Measurements from ENCODE around the gene PAX4. TPM values are rescaled to one million over a fixed set of nuclear protein-coding genes. Genes with fewer than 3 reads are reported as not detected.
"Not testable (repeated sequence)": the region's sequence is repeated elsewhere in the genome, so short reads cannot be mapped to it uniquely, and the experiment has no call there.

PAX4 gene
- total RNA-seq, 2 donors from 2014 or later = not detected

GRCh38 chr7:127588019-127588696, 29.8 kb downstream of the PAX4 start, which contains the start of gene ARF5:
ARF5 (plus strand) TSS chr7:127588411; CDS start chr7:127588499, 88 bp downstream.
- peak; percentile 89 to 93 for DNase-seq
- peak within 1 kb of the TSS; percentile 91 to 97 for H3K4me3 Mint-ChIP-seq
- peak within 1 kb of the TSS; percentile 72 for H3K27ac Mint-ChIP-seq
- peaks cover 53% of the 10 kb centered on the region for H3K4me1 Mint-ChIP-seq (ENCODE audit: low read depth)
- H3K9me3 Mint-ChIP-seq = no peaks in the 10 kb centered on the region
- peak; percentile 84 to 86 for ATAC-seq (replicated peaks in 1 of 2)
- H3K36me3 Mint-ChIP-seq (ENCODE audit: insufficient read depth in 2 of 2) = peaks cover 2 to 7% of the 10 kb centered on the region in 2 donors
- no peaks in the 10 kb centered on the region for H3K27me3 Mint-ChIP-seq (ENCODE audit: low read depth)

- H3K4me1 Mint-ChIP-seq (ENCODE audit: low read depth) = peaks cover 58% of the 10 kb centered on the region
- no peak for DNase-seq
- H3K36me3 Mint-ChIP-seq (ENCODE audit: insufficient read depth in 2 of 2) = peaks cover 6 to 7% of the 10 kb centered on the region in 2 donors
- no peaks in the 10 kb centered on the region for H3K27me3 Mint-ChIP-seq (ENCODE audit: low read depth)
- H3K4me3 Mint-ChIP-seq = peak overlapping the region; percentile 79 to 82
- H3K9me3 Mint-ChIP-seq = no peaks in the 10 kb centered on the region
- ATAC-seq (replicated peaks in 1 of 2) = no peak
- H3K27ac Mint-ChIP-seq = no peak overlapping the region
These were observed 30.3 kb downstream of the PAX4 start for GRCh38 chr7:127587663-127588018.

GRCh38 chr7:127586346-127586745, 31.6 kb downstream of the PAX4 start:
- ATAC-seq (replicated peaks in 1 of 2) = no peak
- no peak for DNase-seq
- Mint-ChIP-seq H3K36me3 (ENCODE audit: insufficient read depth in 2 of 2) (peaks cover 5 to 6% of the 10 kb centered on the region in 2 donors), H3K27ac (peak overlapping the region; percentile 24), H3K4me1 (ENCODE audit: low read depth) (peaks cover 68% of the 10 kb centered on the region), H3K27me3 (ENCODE audit: low read depth) (no peaks in the 10 kb centered on the region), H3K9me3 (no peaks in the 10 kb centered on the region), H3K4me3 (peak overlapping the region in 1 of 2 donors; percentile 82)

GRCh38 chr7:127585044-127585953, 32.6 kb downstream of the PAX4 start, which contains the start of gene GCC1:
GCC1 (minus strand) TSS chr7:127585596; CDS start chr7:127585182, 414 bp downstream.
- Mint-ChIP-seq H3K27me3 (ENCODE audit: low read depth) (no peaks in the 10 kb centered on the region), H3K36me3 (ENCODE audit: insufficient read depth in 2 of 2) (peaks cover 1 to 6% of the 10 kb centered on the region in 2 donors), H3K4me1 (ENCODE audit: low read depth) (peaks cover 66% of the 10 kb centered on the region), H3K4me3 (peak within 1 kb of the TSS; percentile 82 to 90), H3K9me3 (no peaks in the 10 kb centered on the region), H3K27ac (peak within 1 kb of the TSS; percentile 92)
- peak; percentile 79 to 80 for ATAC-seq (replicated peaks in 1 of 2)
- DNase-seq = peak; percentile 95 to 98

GRCh38 chr7:127584648-127585043, 33.3 kb downstream of the PAX4 start:
- Mint-ChIP-seq H3K27me3 (ENCODE audit: low read depth) (no peaks in the 10 kb centered on the region), H3K27ac (peak overlapping the region; percentile 92), H3K36me3 (ENCODE audit: insufficient read depth in 2 of 2) (peaks cover 1 to 6% of the 10 kb centered on the region in 2 donors), H3K9me3 (no peaks in the 10 kb centered on the region), H3K4me3 (peak overlapping the region; percentile 82 to 90), H3K4me1 (ENCODE audit: low read depth) (peaks cover 62% of the 10 kb centered on the region)
- DNase-seq (no peak), ATAC-seq (replicated peaks in 1 of 2) (no peak)

GRCh38 chr7:127582361-127582760, 35.6 kb downstream of the PAX4 start:
- Mint-ChIP-seq H3K27me3 (ENCODE audit: low read depth) (no peaks in the 10 kb centered on the region), H3K4me1 (ENCODE audit: low read depth) (peaks cover 52% of the 10 kb centered on the region), H3K4me3 (no peak overlapping the region), H3K36me3 (ENCODE audit: insufficient read depth in 2 of 2) (peaks cover 1 to 3% of the 10 kb centered on the region in 2 donors), H3K27ac (no peak overlapping the region), H3K9me3 (no peaks in the 10 kb centered on the region)
- no peak for ATAC-seq (replicated peaks in 1 of 2)
- DNase-seq = no peak

GRCh38 chr7:127581716-127582115, 36.2 kb downstream of the PAX4 start:
- H3K9me3 Mint-ChIP-seq = no peaks in the 10 kb centered on the region
- H3K27ac Mint-ChIP-seq = no peak overlapping the region
- no peaks in the 10 kb centered on the region for H3K27me3 Mint-ChIP-seq (ENCODE audit: low read depth)
- no peak overlapping the region for H3K4me3 Mint-ChIP-seq
- DNase-seq (no peak), ATAC-seq (replicated peaks in 1 of 2) (no peak)
- peaks cover 48% of the 10 kb centered on the region for H3K4me1 Mint-ChIP-seq (ENCODE audit: low read depth)
- H3K36me3 Mint-ChIP-seq (ENCODE audit: insufficient read depth in 2 of 2) = peaks cover 1 to 3% of the 10 kb centered on the region in 2 donors

GRCh38 chr7:127580612-127581011, 37.3 kb downstream of the PAX4 start:
- ATAC-seq (replicated peaks in 1 of 2) = no peak
- H3K27ac Mint-ChIP-seq = no peak overlapping the region
- H3K27me3 Mint-ChIP-seq (ENCODE audit: low read depth) = no peaks in the 10 kb centered on the region
- DNase-seq = no peak
- peaks cover 41% of the 10 kb centered on the region for H3K4me1 Mint-ChIP-seq (ENCODE audit: low read depth)
- no peaks in the 10 kb centered on the region for H3K9me3 Mint-ChIP-seq
- H3K36me3 Mint-ChIP-seq (ENCODE audit: insufficient read depth in 2 of 2) = peaks cover 1 to 3% of the 10 kb centered on the region in 2 donors
- H3K4me3 Mint-ChIP-seq = no peak overlapping the region

GRCh38 chr7:127578711-127579275, 39.1 kb downstream of the PAX4 start:
- Mint-ChIP-seq H3K27me3 (ENCODE audit: low read depth) (no peaks in the 10 kb centered on the region), H3K36me3 (ENCODE audit: insufficient read depth in 2 of 2) (peaks cover 0 to 3% of the 10 kb centered on the region in 2 donors), H3K27ac (no peak overlapping the region), H3K9me3 (no peaks in the 10 kb centered on the region), H3K4me3 (no peak overlapping the region), H3K4me1 (ENCODE audit: low read depth) (peaks cover 29% of the 10 kb centered on the region)
- DNase-seq (no peak), ATAC-seq (replicated peaks in 1 of 2) (no peak)

- no peak overlapping the region for H3K27ac Mint-ChIP-seq
- no peak overlapping the region for H3K4me3 Mint-ChIP-seq
- no peak for ATAC-seq (replicated peaks in 1 of 2)
- H3K36me3 Mint-ChIP-seq (ENCODE audit: insufficient read depth in 2 of 2) = peaks cover 0 to 3% of the 10 kb centered on the region in 2 donors
- H3K9me3 Mint-ChIP-seq = no peaks in the 10 kb centered on the region
- no peak for DNase-seq
- no peaks in the 10 kb centered on the region for H3K27me3 Mint-ChIP-seq (ENCODE audit: low read depth)
- H3K4me1 Mint-ChIP-seq (ENCODE audit: low read depth) = peaks cover 23% of the 10 kb centered on the region
These were observed 39.8 kb downstream of the PAX4 start for GRCh38 chr7:127578036-127578684.

GRCh38 chr7:127571741-127572505, 46.0 kb downstream of the PAX4 start:
- H3K4me3 Mint-ChIP-seq = no peak overlapping the region
- H3K9me3 Mint-ChIP-seq = no peaks in the 10 kb centered on the region
- H3K27ac Mint-ChIP-seq = no peak overlapping the region
- ATAC-seq (replicated peaks in 1 of 2) (no peak), DNase-seq (no peak)
- peaks cover 1 to 3% of the 10 kb centered on the region in 2 donors for H3K36me3 Mint-ChIP-seq (ENCODE audit: insufficient read depth in 2 of 2)
- H3K4me1 Mint-ChIP-seq (ENCODE audit: low read depth) = no peaks in the 10 kb centered on the region
- H3K27me3 Mint-ChIP-seq (ENCODE audit: low read depth) = no peaks in the 10 kb centered on the region

GRCh38 chr7:127568034-127568433, 49.9 kb downstream of the PAX4 start:
- ATAC-seq (replicated peaks in 1 of 2); DNase-seq; H3K4me1 Mint-ChIP-seq (ENCODE audit: low read depth); H3K36me3 Mint-ChIP-seq (ENCODE audit: insufficient read depth in 2 of 2); H3K27me3 Mint-ChIP-seq (ENCODE audit: low read depth); H3K9me3 Mint-ChIP-seq; H3K4me3 Mint-ChIP-seq; H3K27ac Mint-ChIP-seq: not testable (repeated sequence)

Measured in activated T-cell treated with anti-CD3 and anti-CD28 coated beads, Interleukin-2, amount 50 U/mL, for 72 hours (primary cell).